ENCODE results near the gene TNS1. TPM values are rescaled to one million over a fixed set of nuclear protein-coding genes. Genes with fewer than 3 reads are reported as not detected.

Gene TNS1
- total and polyA plus RNA-seq, 9 of the 15 experiments (the other 6 are each of a cell fraction or from before 2014, with no cell fraction given), result 0.13 to 2.7 (median 0.77) TPM

GRCh38 chr2:217789736-217790181 is 213.0 kb downstream of the TNS1 start:
- Histone ChIP-seq H4K20me1 (replicated peaks; ENCODE audit: control insufficient read depth, insufficient read depth, low read length) (no peaks in the 10 kb centered on the region; the same call in 1 of the 2 replicates), H3K79me2 (ENCODE audit: control insufficient read depth, insufficient read depth, low read length) (no peaks in the 10 kb centered on the region), H3K4me1 (replicated peaks in 1 of 2; ENCODE audit: control insufficient read depth in 2 of 2, insufficient read depth in 2 of 2, low read length in 2 of 2) (peaks cover 6 to 9% of the 10 kb centered on the region in 2 experiments; a peak in 4 of 5 replicates), H3K4me3 (no peak overlapping the region), H3K27me3 (ENCODE audit: control insufficient read depth in 2 of 2, insufficient read depth in 2 of 2, low read length in 2 of 2) (no peaks in the 10 kb centered on the region), H2AFZ (ENCODE audit: low read depth, low read length) (peak overlapping the region; percentile 83), H3K9ac (ENCODE audit: insufficient read depth in 1 of 2, low read depth in 2 of 2, low read length in 2 of 2) (peak overlapping the region in 1 of 2 experiments; percentile 68; a peak in 2 of 4 replicates), H3K4me2 (ENCODE audit: insufficient read depth, low read length) (peak overlapping the region; percentile 49), H3K9me1 (ENCODE audit: control insufficient read depth, insufficient read depth, low read length) (no peaks in the 10 kb centered on the region), H3K9me3 (replicated peaks; ENCODE audit: control insufficient read depth, insufficient read depth, low read depth, low read length) (no peaks in the 10 kb centered on the region), H3K36me3 (ENCODE audit: control insufficient read depth, insufficient read depth, low read length) (no peaks in the 10 kb centered on the region), H3K27ac (ENCODE audit: extremely low read depth, low read depth, low read length) (no peak overlapping the region)
- intact Hi-C loops (cut with micrococcal nuclease), result loop anchor here (1.0 to 10.0 kb wide), 2 partner anchors 97 to 275 kb away; partner anchors contain the start of gene RUFY4
- ChIA-PET POLR2A (interaction anchor here (0.7 to 0.8 kb wide), 4 partner anchors 38 to 567 kb away, joined by 3 to 4 read pairs (median 4); partner anchors contain the start of gene CATIP), CTCF (ENCODE audit: low intra/inter-chr PET ratio) (interaction anchor here (0.6 to 2.0 kb wide), 5 partner anchors 97 to 198 kb away, joined by 3 to 13 read pairs (median 5); no protein-coding TSS in a partner anchor)
- BruUV-seq (replicated peaks), result no TSS peak
- in situ Hi-C loops (cut with MboI), result loop anchor here (5.0 kb wide), 2 partner anchors 98 to 198 kb away; no protein-coding TSS in a partner anchor
- FAIRE-seq (no peak), DNase-seq (ENCODE audit: extremely low read depth in 1 of 4, low spot score in 3 of 4) (no peak), ATAC-seq (no peak)
- TF ChIP-seq FOXA1 (IDR thresholded peaks at IDR 0.05; ENCODE audit: borderline replicate concordance) (no peak), ZNF57 (CRISPR knock-in tag; IDR thresholded peaks at IDR 0.05) (no peak), MAX (CRISPR knock-in tag; IDR thresholded peaks at IDR 0.05) (no peak), HMBOX1 (IDR thresholded peaks at IDR 0.05) (no peak), NFRKB (IDR thresholded peaks at IDR 0.05; ENCODE audit: low read depth) (no peak), ZNF24 (IDR thresholded peaks at IDR 0.05) (no peak), TARDBP (IDR thresholded peaks at IDR 0.05) (no peak), MTA1 (IDR thresholded peaks at IDR 0.05; ENCODE audit: borderline replicate concordance) (no peak), CEBPB (tag; IDR thresholded peaks at IDR 0.05) (no peak), MITF (IDR thresholded peaks at IDR 0.05) (no peak), MCM7 (IDR thresholded peaks at IDR 0.05) (no peak)
- 6% methylated on average over 9 of the region's 13 CpGs for WGBS (ENCODE audit: insufficient coverage, low coverage, missing lambda C conversion rate)

Measured in K562 (cell line).